ENCODE results near the gene CEP57L1.

DNA sequence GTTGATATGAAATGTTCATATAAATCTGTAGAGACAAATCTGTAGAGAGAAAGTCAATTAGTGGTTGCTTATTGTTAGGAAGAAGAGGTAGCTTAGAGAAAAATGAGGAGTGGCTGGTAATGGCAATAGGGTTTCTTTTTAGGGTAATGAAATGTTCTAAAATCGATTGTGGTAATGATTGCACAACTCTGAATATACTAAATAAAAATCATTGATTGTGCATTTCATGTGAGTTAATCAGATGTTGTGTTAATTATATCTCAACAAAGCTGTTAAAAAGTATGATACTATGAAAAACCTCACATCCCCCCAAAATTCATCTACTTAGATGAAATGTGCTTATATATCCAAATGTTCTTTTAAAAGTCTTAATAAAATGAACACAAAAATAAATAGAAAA is 84.2 kb downstream of the CEP57L1 start:
- TF ChIP-seq, protein P1, sequence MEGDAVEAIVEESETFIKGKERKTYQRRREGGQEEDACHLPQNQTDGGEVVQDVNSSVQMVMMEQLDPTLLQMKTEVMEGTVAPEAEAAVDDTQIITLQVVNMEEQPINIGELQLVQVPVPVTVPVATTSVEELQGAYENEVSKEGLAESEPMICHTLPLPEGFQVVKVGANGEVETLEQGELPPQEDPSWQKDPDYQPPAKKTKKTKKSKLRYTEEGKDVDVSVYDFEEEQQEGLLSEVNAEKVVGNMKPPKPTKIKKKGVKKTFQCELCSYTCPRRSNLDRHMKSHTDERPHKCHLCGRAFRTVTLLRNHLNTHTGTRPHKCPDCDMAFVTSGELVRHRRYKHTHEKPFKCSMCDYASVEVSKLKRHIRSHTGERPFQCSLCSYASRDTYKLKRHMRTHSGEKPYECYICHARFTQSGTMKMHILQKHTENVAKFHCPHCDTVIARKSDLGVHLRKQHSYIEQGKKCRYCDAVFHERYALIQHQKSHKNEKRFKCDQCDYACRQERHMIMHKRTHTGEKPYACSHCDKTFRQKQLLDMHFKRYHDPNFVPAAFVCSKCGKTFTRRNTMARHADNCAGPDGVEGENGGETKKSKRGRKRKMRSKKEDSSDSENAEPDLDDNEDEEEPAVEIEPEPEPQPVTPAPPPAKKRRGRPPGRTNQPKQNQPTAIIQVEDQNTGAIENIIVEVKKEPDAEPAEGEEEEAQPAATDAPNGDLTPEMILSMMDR (IDR thresholded peaks at IDR 0.05), result no peak
- TF ChIP-seq POLR2AphosphoS5 (IDR thresholded peaks at IDR 0.05; ENCODE audit: low read depth, low read length), result no peak

Measured in Panc1 (cell line).